SK-N-DZ (cell line): ENCODE results near the gene DSC3.
"Not testable (repeated sequence)": the region's sequence is repeated elsewhere in the genome, so short reads cannot be mapped to it uniquely, and the experiment has no call there.

Experiments used
- DNase-seq: peaks from one replicate; pipeline ENCODE4 v3.0.0-alpha.2; 2015; ENCODE audit warnings: low spot score

DSC3 gene

GRCh38 chr18:31041271-31042083, 1.1 kb downstream of the DSC3 start:
- no peak for DNase-seq

- DNase-seq, result no peak
Observed at GRCh38 chr18:31040686-31041270, 1.8 kb downstream of the DSC3 start.

- DNase-seq, result no peak
Observed at GRCh38 chr18:31039426-31039825, 3.1 kb downstream of the DSC3 start.

- not testable (repeated sequence) for DNase-seq
Observed at GRCh38 chr18:31037686-31038085, 4.9 kb downstream of the DSC3 start.

GRCh38 chr18:31034541-31034940, 8.0 kb downstream of the DSC3 start:
- DNase-seq, result no peak

- no peak for DNase-seq
Observed at GRCh38 chr18:31030574-31031278, 11.8 kb downstream of the DSC3 start.

- no peak for DNase-seq
Observed at GRCh38 chr18:31015715-31016434, 26.7 kb downstream of the DSC3 start.

- not testable (repeated sequence) for DNase-seq
Observed at GRCh38 chr18:31011455-31011854, 31.1 kb downstream of the DSC3 start.

- DNase-seq, result no peak
Observed at GRCh38 chr18:31010601-31011000, 31.9 kb downstream of the DSC3 start.

- no peak for DNase-seq
Observed at GRCh38 chr18:30999887-31000628, 42.5 kb downstream of the DSC3 start.

GRCh38 chr18:30999186-30999585, 43.4 kb downstream of the DSC3 start:
- no peak for DNase-seq

- DNase-seq, result no peak
Observed at GRCh38 chr18:30997223-30997622, 45.3 kb downstream of the DSC3 start.

GRCh38 chr18:30992231-30992630, 50.3 kb downstream of the DSC3 start:
- DNase-seq, result no peak

GRCh38 chr18:30991397-30991796, 51.1 kb downstream of the DSC3 start:
- DNase-seq, result no peak

GRCh38 chr18:30989141-30989540, 53.4 kb downstream of the DSC3 start:
- no peak for DNase-seq

GRCh38 chr18:30988440-30988839, 54.1 kb downstream of the DSC3 start:
- no peak for DNase-seq

- DNase-seq, result no peak
Observed at GRCh38 chr18:30987467-30988241, 54.9 kb downstream of the DSC3 start.

GRCh38 chr18:30985753-30986152, 56.8 kb downstream of the DSC3 start:
- no peak for DNase-seq

- DNase-seq, result no peak
Observed at GRCh38 chr18:30982285-30982992, 60.1 kb downstream of the DSC3 start.

GRCh38 chr18:30978091-30978490, 64.5 kb downstream of the DSC3 start:
- not testable (repeated sequence) for DNase-seq
